Activated CD8-positive, alpha-beta memory T cell treated with anti-CD3 and anti-CD28 coated beads for 1 hour (primary cell): ENCODE measurements around the gene SEPTIN1.
A peak's percentile ranks its signal among the peaks of the same experiment; 100 is the strongest.
"Not testable (repeated sequence)": the region's sequence is repeated elsewhere in the genome, so short reads cannot be mapped to it uniquely, and the experiment has no call there.

Source experiments
- DNase-seq, 2 donors: peaks; one replicate each; pipeline ENCODE4 v3.0.0-alpha.2; 2020; ENCODE audit warnings: low read depth in 1 of 2; ENCODE audit errors: extremely low read depth in 1 of 2

The SEPTIN1 gene

GRCh38 chr16:30342751-30343490 is 39.4 kb downstream of the SEPTIN1 start:
- no peak for DNase-seq

DNA sequence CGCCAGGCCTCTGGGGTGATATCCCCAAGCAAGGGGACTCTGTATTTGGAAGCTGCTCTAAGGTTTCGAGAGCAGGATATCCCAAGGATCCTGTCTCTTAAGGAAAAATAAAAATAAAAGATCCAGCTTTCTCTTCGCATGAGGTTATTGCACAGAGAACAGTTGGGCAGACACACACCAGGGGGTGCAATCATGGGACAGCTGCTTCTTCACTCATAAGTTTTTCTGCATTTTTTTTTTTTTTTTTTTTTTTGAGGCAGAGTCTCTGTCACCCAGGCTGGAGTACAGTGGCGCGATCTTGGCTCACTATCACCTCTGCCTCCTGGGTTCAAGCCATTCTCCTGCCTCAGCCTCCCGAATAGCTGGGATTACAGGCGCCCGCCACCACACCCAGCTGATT is 40.4 kb downstream of the SEPTIN1 start:
- DNase-seq, result not testable (repeated sequence)

- DNase-seq, result no peak
Measured at GRCh38 chr16:30340621-30341020, 41.7 kb downstream of the SEPTIN1 start.

GRCh38 chr16:30338715-30339114 is 43.6 kb downstream of the SEPTIN1 start:
- not testable (repeated sequence) for DNase-seq

- DNase-seq, result not testable (repeated sequence)
Measured at GRCh38 chr16:30337964-30338357, 44.4 kb downstream of the SEPTIN1 start.

DNA sequence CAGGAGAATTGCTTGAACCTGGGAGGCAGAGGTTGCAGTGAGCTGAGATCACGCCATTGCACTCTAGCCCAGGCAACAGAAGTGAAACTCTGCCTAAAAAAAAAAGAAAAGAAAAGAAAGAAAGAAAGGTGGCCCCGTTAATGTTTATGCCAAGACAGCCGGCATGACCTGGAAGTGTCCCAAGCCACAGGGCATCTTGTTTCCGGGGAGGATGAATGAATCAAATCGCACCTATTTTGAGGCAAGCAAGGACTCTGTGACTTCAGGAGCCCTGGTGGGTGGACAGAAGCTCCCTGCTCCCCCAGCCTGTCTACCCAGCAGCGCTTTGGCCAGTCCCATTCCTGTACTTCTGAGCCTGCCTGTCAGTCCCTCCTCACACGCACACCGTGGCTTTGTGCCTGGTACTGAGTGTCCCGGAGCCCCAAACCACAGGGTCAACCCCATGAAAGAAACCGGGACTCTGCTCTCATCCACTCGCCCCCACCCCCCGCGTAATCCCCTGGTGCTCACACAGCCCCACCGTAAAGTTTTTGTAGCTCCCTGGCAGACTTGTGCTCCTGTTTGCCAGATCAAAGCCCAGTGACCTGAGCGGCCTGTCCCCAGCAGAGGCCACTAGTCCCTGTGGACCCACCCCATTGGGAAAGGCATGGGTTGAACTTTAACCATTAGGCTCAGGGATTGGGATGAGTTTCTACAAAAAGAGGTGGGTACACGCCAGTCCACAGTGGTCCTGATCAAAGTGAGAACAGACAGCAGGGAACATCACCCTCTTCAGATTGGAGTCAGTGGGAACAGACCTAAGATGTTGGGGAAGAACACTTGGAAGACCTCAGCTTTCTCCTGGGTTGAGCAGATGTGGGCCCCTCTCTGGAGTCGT is 46.5 kb downstream of the SEPTIN1 start:
- DNase-seq, result no peak

GRCh38 chr16:30335028-30335597 is 47.2 kb downstream of the SEPTIN1 start:
- peak; percentile 37 to 79 for DNase-seq

GRCh38 chr16:30334473-30334989 is 47.8 kb downstream of the SEPTIN1 start:
- DNase-seq, result peak; percentile 50 to 73
